NCI-H1105 treated with DMSO at 0.1 percent for 48 hours (cell line): ENCODE measurements around the gene DCLK1.
A peak's percentile ranks its signal among the peaks of the same experiment; 100 is the strongest.

Experiments used
- DNase-seq: peaks from one replicate; lab custom pipeline; 2025; lab: John Stamatoyannopoulos, UW

The DCLK1 gene

GRCh38 chr13:36038785-36039555 lies 92.2 kb downstream of the DCLK1 start:
- no peak for DNase-seq

GRCh38 chr13:36033035-36033434 lies 98.1 kb downstream of the DCLK1 start:
- no peak for DNase-seq

GRCh38 chr13:36031490-36031889 lies 99.7 kb downstream of the DCLK1 start:
- DNase-seq = no peak

- DNase-seq = peak; percentile 27
These were observed 100.4 kb downstream of the DCLK1 start for GRCh38 chr13:36030670-36031331.

- no peak for DNase-seq
These were observed 102.0 kb downstream of the DCLK1 start for GRCh38 chr13:36029166-36029565.

- no peak for DNase-seq
These were observed 102.7 kb downstream of the DCLK1 start for GRCh38 chr13:36028359-36029025.

- DNase-seq = peak; percentile 77
These were observed 104.7 kb downstream of the DCLK1 start for GRCh38 chr13:36026531-36026930.

- no peak for DNase-seq
These were observed 116.4 kb downstream of the DCLK1 start for GRCh38 chr13:36014763-36015162.

GRCh38 chr13:36006894-36007675 lies 124.1 kb downstream of the DCLK1 start:
- no peak for DNase-seq

- DNase-seq = peak; percentile 24
These were observed 124.8 kb downstream of the DCLK1 start for GRCh38 chr13:36006347-36006746.

- no peak for DNase-seq
These were observed 129.6 kb downstream of the DCLK1 start for GRCh38 chr13:36001561-36001960.

- no peak for DNase-seq
These were observed 131.2 kb downstream of the DCLK1 start for GRCh38 chr13:36000028-36000427.

- no peak for DNase-seq
These were observed 134.8 kb downstream of the DCLK1 start for GRCh38 chr13:35996360-35996759.

- DNase-seq = no peak
These were observed 136.0 kb downstream of the DCLK1 start for GRCh38 chr13:35995136-35995535.

GRCh38 chr13:35994131-35994966 lies 136.8 kb downstream of the DCLK1 start:
- no peak for DNase-seq

- no peak for DNase-seq
These were observed 137.5 kb downstream of the DCLK1 start for GRCh38 chr13:35993686-35994085.

- DNase-seq = no peak
These were observed 138.2 kb downstream of the DCLK1 start for GRCh38 chr13:35992964-35993363.

GRCh38 chr13:35990196-35990595 lies 141.0 kb downstream of the DCLK1 start:
- DNase-seq = no peak

- DNase-seq = no peak
These were observed 142.5 kb downstream of the DCLK1 start for GRCh38 chr13:35988648-35989081.

GRCh38 chr13:35987572-35988513 lies 143.3 kb downstream of the DCLK1 start:
- DNase-seq = no peak
